ENCODE data around the gene UBE2E2. TPM values are rescaled to one million over a fixed set of nuclear protein-coding genes. Genes with fewer than 3 reads are reported as not detected.
A peak's percentile ranks its signal among the peaks of the same experiment; 100 is the strongest.
"Not testable (repeated sequence)": the region's sequence is repeated elsewhere in the genome, so short reads cannot be mapped to it uniquely, and the experiment has no call there.

The UBE2E2 gene
- total RNA-seq, 1 experiment from 2014 or later = 17.5 TPM

- no peak for DNase-seq (ENCODE audit: low read depth)
Observed at GRCh38 chr3:23588547-23588946, 385.4 kb downstream of the UBE2E2 start.

- DNase-seq (ENCODE audit: low read depth) = no peak
Observed at GRCh38 chr3:23589602-23590001, 386.5 kb downstream of the UBE2E2 start.

- no peak for DNase-seq (ENCODE audit: low read depth)
Observed at GRCh38 chr3:23590424-23591273, 387.5 kb downstream of the UBE2E2 start.

- no peak for DNase-seq (ENCODE audit: low read depth)
Observed at GRCh38 chr3:23591374-23591773, 388.2 kb downstream of the UBE2E2 start.

- DNase-seq (ENCODE audit: low read depth) = no peak
Observed at GRCh38 chr3:23592961-23593931, 390.1 kb downstream of the UBE2E2 start.

- no peak for DNase-seq (ENCODE audit: low read depth)
Observed at GRCh38 chr3:23594066-23594465, 390.9 kb downstream of the UBE2E2 start.

- no peak for DNase-seq (ENCODE audit: low read depth)
Observed at GRCh38 chr3:23594894-23595670, 392.0 kb downstream of the UBE2E2 start.

- DNase-seq (ENCODE audit: low read depth) = no peak
Observed at GRCh38 chr3:23595851-23596250, 392.7 kb downstream of the UBE2E2 start.

- DNase-seq (ENCODE audit: low read depth) = peak; percentile 88
Observed at GRCh38 chr3:23600167-23600871, 397.2 kb downstream of the UBE2E2 start.

- DNase-seq (ENCODE audit: low read depth) = no peak
Observed at GRCh38 chr3:23601091-23601822, 398.1 kb downstream of the UBE2E2 start.

GRCh38 chr3:23602971-23603370 lies 399.8 kb downstream of the UBE2E2 start:
- no peak for DNase-seq (ENCODE audit: low read depth)

- no peak for DNase-seq (ENCODE audit: low read depth)
Observed at GRCh38 chr3:23607184-23607847, 404.2 kb downstream of the UBE2E2 start.

GRCh38 chr3:23608650-23609049 lies 405.5 kb downstream of the UBE2E2 start:
- no peak for DNase-seq (ENCODE audit: low read depth)

GRCh38 chr3:23611737-23612295 lies 408.7 kb downstream of the UBE2E2 start:
- peak; percentile 20 for DNase-seq (ENCODE audit: low read depth)

- DNase-seq (ENCODE audit: low read depth) = peak; percentile 51
Observed at GRCh38 chr3:23612296-23612891, 409.3 kb downstream of the UBE2E2 start.

- DNase-seq (ENCODE audit: low read depth) = no peak
Observed at GRCh38 chr3:23615068-23615467, 411.9 kb downstream of the UBE2E2 start.

- DNase-seq (ENCODE audit: low read depth) = not testable (repeated sequence)
Observed at GRCh38 chr3:23618475-23618874, 415.3 kb downstream of the UBE2E2 start.

GRCh38 chr3:23619705-23620637 lies 416.8 kb downstream of the UBE2E2 start:
- DNase-seq (ENCODE audit: low read depth) = no peak
